Stimulated activated CD8-positive, alpha-beta memory T cell treated with anti-CD3 and anti-CD28 coated beads, Interleukin-15, amount 100 ng/mL, for 1 hour (primary cell): Measurements from ENCODE around the gene MRPS10.
"Not testable (repeated sequence)": the region's sequence is repeated elsewhere in the genome, so short reads cannot be mapped to it uniquely, and the experiment has no call there.

Experiments used
- DNase-seq: peaks from one replicate; pipeline ENCODE4 v3.0.0-alpha.2; 2020; ENCODE audit warnings: low read depth

Gene MRPS10

DNA sequence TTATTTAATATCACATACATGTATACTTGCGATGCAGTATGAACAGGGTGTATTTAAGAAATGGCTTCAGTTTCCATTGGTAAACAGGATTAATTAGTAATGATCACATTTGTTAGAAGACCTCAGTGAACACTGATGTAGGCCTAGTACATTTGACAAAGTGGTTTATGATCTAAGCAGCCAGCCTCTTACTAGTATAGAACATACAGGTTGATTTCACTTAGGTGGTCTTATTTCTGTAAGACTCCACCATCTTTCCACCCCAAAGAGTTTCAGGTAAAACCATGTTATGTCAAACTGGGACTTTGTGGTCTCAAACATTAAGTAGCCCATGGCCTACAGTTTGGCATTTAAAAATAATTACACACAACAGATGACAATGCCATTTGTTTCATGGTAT is 20.2 kb upstream of the MRPS10 start:
- DNase-seq, result no peak

DNA sequence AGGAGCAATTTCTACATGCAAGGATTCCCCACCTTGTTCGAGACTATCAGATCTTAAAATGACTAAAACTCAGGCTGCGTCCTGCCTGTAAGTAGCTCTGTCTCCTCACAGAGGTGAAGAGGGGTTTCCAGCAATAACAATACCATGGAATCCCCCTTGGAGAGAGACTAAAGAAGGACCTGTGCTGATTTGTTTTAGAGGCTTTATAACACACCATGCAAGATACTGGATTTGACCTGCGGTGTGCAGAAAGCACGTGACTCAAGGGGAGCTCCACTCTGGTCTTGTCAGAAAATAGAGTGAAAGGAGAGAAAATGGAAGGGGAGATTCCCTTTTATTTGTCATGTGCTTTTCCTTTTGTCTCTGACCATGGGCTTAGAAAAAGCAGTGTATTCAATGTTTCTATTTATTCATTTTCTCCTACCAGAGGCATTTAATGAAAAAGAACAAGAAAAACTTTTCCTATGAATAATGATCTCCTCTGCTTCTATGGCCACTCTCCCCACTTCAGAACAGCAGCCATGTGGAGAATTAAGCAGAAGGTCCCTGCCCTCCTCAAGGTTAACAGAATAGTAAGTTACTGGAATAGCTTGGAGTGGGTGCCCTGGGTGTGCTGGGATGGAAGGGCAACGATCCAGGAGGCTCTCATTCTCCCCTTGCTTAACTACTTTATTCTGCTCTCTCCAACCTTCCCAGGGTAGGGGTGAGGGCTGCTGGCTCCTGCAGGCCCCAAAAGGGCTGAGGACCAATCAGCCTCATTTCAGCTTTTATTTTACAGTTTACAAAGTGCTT is 19.2 kb upstream of the MRPS10 start:
- DNase-seq, result no peak

DNA sequence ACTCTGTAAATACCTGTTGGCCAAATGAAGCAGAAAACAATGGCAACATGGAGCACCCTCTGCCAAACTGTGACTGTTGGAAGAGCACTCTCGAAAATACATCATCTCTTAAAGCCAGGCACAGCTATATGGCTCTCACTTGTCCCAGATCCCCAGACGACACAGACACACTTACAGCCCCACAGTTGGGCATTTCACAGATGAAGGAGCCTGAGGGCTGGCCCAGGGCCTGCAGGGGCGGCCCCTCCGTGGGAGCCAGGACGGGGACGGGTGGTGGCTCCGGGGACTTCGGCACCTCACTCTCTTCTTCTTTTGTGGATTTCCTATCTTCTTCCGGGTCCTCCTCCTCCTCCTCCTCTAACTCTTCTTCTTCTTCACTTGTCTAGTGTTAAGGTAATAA is 18.4 kb upstream of the MRPS10 start:
- DNase-seq, result no peak

DNA sequence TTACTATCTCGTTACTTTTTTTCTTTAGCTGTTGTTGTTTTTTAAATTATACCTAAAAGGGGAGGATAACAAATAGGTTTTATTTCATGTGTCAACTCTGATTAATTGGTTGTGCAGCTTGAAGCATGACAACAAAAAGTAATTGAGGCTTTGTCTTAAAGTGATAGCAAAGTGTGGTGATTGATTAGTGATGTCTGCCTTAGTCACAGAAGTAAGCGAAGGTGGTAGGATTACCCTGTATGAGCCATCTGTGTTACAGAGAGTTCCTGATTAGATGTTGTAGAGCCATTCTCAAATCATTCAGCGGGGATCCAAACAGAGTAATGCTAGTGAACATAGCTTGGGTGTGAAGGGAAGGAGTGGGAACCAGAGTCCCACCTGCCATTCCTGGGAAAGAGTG is 14.4 kb upstream of the MRPS10 start:
- no peak for DNase-seq

DNA sequence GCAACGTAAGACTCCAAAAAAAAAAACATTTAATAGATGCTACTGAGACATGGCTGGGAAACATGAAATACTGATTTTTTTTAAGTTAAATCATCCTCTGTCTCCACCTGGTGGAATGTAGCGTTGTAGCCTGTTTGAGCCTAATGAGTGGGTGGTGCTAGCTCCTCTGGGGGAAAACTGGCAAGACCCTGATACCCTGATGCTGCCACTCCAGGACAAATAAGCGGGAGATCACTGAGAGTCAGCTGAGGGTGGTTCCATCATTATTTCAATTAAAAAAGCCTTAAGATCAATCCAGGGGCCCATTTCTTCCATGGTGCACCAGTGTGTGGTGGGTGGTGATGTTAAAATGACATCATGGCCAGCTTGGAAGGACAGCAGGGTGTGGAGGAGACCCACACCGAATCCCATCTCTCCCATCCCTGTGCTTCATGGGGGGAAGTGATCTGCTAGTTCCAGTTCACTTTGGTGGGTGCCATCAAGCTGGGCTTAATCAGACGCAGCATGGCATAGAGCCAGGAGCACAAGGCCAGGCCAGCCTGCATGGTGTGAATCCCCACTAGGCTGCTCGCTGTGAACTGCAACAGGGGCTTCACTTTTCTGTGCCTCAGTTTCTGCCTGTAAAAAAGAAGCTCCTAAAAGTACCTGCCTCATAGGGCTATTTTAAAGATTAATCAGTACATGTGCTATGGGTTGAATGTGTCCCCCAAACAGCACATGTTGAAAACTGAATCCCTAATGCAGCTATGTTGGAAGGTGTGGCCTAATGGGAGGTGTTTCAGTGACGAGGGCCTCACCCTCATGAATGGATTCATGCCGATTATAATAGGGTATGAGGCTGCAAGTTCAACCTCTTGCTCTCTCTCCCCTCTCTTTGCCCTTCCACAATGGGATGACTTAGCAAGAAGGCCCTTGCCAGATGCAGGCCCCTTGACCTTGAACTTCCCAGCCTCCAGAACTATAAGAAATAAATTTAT is 13.0 kb upstream of the MRPS10 start:
- no peak for DNase-seq

DNA sequence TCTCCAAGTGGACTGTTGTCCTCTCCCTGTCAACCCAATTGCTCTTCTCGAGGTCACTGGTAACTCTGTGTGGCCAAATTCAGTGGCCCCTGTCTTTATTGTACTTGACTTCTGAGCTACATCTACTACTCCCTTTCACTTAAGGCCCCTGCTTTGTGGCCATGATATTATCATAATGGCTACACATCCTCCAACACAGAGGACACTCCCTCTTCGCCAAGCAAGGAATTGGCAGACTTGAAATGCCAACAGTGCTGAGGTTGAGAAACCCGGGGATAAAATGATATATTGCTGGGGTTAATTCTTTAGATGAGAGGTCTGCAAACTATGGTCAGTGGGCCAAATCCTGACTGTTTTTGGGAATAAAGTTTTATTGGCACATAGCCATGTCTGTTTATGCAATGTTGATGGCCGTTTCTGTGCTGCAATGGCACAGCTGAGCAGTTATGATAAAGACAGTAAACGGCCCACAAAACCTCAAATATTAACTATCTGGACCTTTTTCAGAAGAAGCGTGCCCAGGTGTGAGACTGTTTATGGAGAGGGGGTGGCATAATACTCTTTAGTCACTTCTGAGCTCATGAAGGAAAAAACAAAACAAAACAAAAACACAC is 12.0 kb upstream of the MRPS10 start:
- DNase-seq, result no peak

DNA sequence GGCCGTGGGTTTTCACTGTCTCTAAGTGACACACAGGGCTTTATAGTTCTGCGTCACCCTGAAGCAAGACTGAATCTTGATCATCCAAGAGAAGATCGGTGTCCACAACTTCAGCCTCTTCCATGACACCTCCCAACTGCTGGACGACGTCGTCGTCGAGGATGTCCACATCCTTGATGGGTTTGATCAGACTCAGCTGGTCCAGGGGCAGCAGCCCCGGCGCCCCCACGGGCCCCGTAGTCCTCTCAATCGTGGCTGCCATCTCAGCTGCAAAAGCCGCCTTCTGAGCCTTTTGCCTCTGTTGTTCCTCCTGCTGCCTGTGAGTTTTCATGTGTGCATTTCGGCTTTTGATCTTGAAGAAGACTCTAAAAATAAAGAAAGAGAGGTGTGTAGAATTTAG is 10.6 kb upstream of the MRPS10 start:
- no peak for DNase-seq

DNA sequence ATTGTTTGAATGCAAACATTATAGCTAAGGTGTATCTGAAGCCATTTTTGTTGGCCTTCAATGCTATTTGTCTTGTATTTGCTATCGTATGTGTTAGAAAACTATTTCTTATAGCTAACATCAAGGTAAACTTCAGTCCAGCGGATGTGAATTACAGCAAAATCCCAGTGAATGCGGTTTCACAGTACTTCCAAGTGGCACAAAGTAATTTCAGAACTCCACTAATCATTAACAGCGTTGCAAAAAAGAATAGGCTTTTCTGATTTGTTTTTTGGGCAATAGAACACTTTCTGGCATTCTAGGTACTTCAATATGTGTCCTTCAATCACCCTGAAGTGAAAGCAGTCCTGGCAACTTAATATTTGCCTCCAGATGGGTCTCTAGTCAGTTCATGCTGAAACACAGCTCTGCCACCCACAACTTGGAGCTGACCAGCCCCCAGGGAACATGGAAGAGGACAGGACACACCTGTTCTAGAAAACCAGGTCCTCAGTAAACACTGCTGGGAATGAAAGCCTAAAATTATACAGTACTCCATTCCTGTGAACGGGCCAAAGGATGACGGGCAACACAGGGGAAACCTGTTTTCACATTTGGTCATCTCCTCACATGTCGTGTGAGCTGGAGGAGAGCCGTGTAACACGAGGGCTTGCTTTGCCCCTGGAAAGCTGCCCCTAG is 9.7 kb upstream of the MRPS10 start:
- DNase-seq, result no peak

DNA sequence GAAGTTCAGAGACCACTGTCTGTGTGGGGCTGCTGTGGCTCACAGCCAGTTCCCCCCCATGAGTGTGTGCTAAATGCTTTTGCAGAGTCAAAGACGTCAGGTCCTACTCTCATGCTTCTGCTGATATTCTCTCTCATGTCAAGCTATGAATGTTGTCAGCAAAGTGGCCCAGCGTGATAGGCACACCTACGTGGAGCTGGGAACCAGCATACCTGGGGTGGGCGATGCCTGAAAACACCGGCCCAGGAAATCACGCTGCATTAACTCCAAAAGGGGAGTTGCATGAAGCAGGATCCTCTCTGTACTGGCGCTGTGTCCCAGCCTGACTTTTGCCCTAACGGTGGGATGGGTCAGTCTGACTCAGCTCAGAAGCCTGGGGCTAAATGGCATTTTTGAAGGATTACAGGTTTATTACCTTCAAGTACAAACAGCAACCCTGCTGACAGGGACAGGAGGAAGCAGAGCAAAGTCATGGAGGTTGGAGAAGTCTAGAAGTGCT is 9.0 kb upstream of the MRPS10 start:
- DNase-seq, result no peak

DNA sequence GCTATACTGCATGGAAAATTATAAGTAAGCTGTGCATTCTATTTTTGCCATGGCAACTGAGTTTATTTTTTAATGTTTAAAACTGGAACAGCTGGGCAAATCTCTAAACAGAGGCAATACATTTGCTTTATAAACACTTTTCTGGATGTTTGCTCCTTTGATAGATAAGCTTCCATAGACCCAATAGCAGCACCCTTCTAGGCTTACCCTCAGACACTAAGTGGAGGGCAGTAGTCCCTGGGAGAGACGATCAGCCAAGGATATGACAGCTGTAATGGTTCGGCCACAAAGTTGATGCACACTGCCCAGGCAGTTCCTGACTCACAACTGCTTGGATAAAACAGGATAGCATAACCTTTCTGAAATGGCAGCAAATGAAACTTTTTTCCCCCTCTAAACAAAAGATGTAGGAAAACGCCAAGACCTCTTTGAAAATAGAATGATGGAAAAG is 8.5 kb upstream of the MRPS10 start:
- no peak for DNase-seq

DNA sequence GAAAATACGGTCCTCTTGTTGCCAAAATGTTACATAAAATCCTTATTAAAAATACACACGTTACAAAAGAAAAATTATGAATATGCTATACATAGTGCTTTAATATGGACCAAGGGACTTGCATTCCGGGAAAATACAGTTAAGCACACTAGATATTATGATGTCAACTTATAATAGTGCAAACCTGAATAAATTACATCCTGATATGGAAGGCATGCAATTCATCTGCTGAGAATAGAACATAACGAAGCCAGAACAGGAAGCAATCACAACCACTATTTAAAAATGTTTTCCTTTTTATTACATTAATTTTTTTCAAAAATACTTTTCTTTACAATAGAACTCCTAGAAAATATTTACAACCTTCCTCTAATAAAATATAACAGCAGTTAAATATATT is 7.8 kb upstream of the MRPS10 start:
- DNase-seq, result no peak

DNA sequence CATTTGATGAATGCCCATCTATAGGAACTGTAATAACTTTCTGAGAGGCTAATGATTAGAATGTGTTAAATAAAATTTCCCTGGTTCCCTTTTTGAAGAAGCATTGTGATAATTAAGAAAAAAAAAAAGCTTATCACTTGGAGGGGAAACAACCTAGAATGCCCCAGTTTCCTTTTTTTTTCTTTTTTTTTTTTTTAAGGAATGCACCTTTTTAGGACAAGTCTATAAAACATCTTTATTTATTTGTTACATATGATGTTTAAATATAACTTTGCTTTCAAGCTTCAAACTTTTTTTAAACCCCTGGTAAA is 7.3 kb upstream of the MRPS10 start:
- no peak for DNase-seq

DNA sequence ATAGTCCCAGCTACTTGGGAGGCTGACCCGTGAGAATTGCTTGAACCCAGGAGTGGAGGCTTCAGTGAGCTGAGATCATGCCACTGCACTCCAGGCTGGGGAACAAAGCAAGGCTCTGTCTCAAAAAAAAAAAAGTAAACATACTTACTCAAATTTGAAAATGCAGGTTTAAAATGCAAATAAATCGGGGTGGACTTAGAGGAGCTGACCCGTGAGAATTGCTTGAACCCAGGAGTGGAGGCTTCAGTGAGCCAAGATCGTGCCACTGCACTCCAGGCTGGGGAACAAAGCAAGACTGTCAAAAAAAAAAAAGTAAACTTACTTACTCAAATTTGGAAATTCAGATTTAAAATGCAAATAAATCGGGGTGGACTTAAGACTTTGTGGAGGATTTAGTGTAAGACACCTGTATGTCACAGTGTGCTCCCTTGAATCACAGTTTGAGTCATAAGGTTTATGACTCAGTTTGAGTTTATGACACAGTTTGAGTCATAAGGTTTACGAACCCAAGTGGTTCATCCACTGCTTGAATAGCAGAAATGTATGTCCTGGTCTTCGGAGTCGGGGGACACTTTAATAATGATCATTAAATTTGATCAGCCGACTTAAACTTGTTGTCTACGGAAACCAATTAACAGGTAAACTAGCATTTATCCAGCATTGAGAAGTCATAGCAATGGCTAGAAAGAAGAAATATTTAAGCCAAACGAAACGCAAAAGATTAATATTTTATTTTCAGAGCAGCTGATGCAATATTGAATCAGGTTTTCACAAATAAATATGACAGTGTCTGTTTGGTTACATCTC is 6.8 kb upstream of the MRPS10 start:
- no peak for DNase-seq

DNA sequence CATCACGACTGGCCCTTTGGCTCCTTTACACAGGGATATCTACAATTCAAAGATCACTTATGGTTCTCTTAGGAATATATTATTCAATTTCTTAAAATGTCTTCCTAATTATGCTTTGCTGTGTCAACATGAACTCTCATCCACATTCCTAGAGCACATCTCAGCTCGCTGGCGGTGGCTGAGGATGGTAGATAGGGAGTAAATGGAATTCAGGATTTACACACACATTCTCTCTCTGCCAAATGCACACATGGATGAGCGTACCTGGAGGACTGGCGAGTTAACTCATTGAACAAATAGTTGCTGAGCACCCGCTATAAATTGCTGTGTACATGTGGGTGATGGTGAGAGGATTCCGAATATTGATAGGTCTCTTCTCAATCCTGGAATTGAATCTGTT is 4.8 kb upstream of the MRPS10 start:
- DNase-seq, result no peak

DNA sequence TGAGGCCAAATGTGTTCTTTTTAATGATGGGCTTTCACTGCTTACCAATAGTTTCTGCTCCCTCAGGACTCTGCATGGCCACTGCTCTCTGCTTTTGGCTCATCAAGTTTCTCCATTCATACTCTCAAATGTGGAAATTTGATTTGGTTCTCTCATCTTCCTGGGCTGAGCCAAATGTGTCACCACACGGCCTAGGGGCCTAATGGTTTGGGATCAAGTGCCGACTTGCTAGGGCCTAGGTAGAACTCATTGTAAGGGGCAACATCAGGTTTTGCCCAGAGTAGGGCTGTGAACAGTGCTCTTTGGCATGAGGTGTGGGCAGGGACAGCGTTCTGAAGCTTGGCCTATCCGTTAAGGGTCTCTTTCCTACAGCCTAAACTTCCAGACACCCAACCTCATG is 3.9 kb upstream of the MRPS10 start:
- DNase-seq, result no peak

DNA sequence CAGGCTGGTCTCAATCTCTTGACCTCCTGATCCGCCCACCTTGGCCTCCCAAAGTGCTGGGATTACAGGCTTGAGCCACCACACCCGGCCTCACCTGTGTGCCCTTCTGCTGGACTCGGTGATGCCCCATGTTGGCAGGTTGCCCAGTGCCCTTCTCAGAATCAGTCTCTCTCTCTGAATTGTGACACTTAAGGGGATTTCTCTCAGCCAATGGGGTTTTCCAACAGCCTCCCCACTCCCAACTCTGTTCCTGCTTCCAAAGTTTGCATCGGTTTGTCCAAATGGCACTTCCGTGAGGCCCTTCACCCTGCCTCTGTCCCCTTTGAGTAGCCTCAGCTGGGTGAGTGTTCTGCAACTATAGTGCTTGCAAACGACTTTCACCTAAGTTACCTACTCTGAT is 3.1 kb upstream of the MRPS10 start:
- DNase-seq, result no peak

DNA sequence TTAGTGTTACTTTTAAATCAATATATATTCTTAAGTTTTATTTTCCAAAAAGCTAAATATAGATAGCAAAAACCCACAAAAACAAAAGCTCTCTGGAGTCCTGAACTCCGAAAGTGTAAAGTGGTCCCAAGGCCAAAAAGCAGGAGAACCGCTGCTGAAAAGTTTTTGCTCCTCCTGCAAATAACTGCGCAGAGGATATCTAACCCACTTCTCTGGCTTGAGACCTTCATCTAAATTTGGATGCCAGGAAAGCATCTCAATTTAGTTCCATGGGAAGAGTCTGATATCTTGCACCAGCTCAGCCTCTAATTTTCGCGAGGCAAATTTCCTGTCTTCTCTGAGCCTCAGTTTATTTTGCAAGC is 523 bp downstream of the MRPS10 start:
- DNase-seq, result no peak

DNA sequence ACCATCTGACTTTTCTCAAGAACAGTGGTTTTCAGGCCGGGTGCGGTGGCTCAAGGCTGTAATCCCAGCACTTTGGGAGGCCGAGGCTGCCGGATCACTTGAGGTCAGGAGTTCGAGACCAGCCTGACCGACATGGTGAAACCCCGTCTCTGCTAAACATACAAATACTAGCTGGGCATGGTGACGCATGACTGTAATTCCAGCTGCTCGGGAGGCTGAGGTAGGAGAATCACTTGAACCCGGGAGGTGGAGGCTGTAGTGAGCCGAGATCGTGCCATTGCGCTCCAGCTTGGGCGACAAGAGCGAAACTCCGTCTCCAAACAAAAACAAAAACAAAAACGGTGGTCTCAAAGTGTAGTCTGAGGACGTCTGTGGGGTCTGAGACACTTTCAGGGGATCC is 1.2 kb downstream of the MRPS10 start:
- not testable (repeated sequence) for DNase-seq

DNA sequence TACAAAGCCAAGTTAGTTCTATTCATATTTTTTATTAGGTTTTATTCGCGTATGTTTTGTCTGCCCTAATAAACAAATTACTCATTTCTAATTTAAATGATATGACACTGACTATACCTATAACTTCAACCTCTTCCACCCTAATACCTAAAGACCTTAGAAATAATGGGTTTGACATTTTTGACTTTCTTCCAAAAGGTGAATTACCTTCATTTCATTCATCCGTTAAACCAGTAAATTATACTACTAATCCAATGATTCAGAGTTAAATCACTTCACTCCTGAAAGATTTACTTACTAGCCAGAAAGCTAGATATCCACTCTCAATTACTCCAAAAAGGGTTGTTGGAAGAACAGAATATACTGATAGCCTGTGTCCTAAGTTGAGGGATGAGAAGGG is 5.2 kb downstream of the MRPS10 start:
- no peak for DNase-seq

DNA sequence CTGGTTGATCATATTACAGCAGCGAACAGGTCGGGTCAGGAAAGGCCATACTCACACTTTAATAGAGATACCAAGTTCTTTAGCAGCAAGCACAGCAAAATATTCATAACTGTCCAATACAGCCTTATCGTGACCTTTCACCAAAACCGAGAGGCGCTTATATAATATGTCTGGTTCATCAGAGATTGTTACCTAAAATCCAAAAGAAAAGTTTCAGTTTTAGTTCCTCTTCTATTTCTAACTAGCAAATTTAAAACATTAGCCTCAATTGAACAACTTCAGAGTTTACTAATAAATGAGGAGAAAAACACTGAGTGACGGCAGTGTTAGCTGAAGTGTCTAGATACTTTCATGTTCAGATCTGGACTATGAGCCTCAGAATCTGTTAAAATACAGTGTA is 5.9 kb downstream of the MRPS10 start:
- no peak for DNase-seq

DNA sequence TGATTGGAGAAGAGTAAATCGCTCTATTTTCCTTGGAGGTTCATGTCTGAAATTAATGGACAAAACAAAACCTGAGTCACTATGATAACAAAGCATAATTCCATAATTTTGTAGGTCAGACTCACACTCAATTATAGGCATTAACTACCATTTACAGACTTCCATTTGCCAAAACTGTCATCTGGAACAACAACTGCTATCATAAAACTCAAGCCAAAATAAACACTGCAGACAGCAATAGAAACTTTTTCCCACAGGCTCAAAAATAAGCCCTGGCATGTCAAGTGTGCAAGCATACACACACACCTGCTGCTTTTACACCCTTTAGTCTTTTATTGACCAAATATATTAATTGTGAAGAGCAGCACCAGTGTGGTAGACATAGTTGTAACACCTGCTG is 7.1 kb downstream of the MRPS10 start:
- no peak for DNase-seq
